Bronchial epithelial cell (primary cell): Measurements from ENCODE around the gene IL10. TPM values are rescaled to one million over a fixed set of nuclear protein-coding genes. Genes with fewer than 3 reads are reported as not detected.
A peak's percentile ranks its signal among the peaks of the same experiment; 100 is the strongest.

Source experiments
- DNase-seq: peaks from one replicate; pipeline ENCODE4 v3.0.0-alpha.2; 2010; ENCODE audit warnings: low read depth
- FAIRE-seq: peaks from 2 replicates; lab custom pipeline; 2011; peaks lifted over from hg19 to GRCh38; lab: Jason Lieb, UNC
- H3K27me3 ChIP-seq: 2 replicates; pipeline ENCODE4 v1.5.1; 2011; ENCODE audit warnings: low read length; ENCODE audit not compliant: control insufficient read depth, insufficient read depth
- H3K36me3 ChIP-seq: 2 replicates; pipeline ENCODE4 v1.5.1; 2011; ENCODE audit warnings: low read length; ENCODE audit not compliant: control insufficient read depth, insufficient read depth
- H3K4me3 ChIP-seq: 2 replicates; pipeline ENCODE4 v1.5.1; 2011; ENCODE audit warnings: mild to moderate bottlenecking, low read depth, low read length, control low read depth
- CTCF ChIP-seq: IDR thresholded peaks from 2 replicates; pipeline ENCODE4 v1.5.1; 2011; ENCODE audit warnings: mild to moderate bottlenecking, moderate library complexity, low read length, control low read depth, inconsistent platforms; ENCODE audit not compliant: insufficient read depth, severe bottlenecking
- total RNA-seq: library from RNA; depleted of rRNA; stranded (reverse); fragments of >200 nt; gene quantifications from 2 replicates; pipeline ENCODE4 v1.2.1, GENCODE V29; 2014

IL10 gene
- total RNA-seq, 1 donor from 2014 or later, result not detected

- no peaks in the 10 kb centered on the region for H3K36me3 ChIP-seq
- TF ChIP-seq CTCF, result peak; percentile 69
- DNase-seq, result peak; percentile 68
- H3K27me3 ChIP-seq, result no peaks in the 10 kb centered on the region
- no peak for FAIRE-seq
- H3K4me3 ChIP-seq, result no peak overlapping the region
Measured at GRCh38 chr1:206809504-206810084, 37.3 kb upstream of the IL10 start.

- H3K36me3 ChIP-seq, result no peaks in the 10 kb centered on the region
- H3K27me3 ChIP-seq, result no peaks in the 10 kb centered on the region
- no peak for FAIRE-seq
- peak; percentile 44 for DNase-seq
- no peak overlapping the region for H3K4me3 ChIP-seq
- TF ChIP-seq CTCF, result peak; percentile 41
Measured at GRCh38 chr1:206808615-206809014, 36.3 kb upstream of the IL10 start.

DNA sequence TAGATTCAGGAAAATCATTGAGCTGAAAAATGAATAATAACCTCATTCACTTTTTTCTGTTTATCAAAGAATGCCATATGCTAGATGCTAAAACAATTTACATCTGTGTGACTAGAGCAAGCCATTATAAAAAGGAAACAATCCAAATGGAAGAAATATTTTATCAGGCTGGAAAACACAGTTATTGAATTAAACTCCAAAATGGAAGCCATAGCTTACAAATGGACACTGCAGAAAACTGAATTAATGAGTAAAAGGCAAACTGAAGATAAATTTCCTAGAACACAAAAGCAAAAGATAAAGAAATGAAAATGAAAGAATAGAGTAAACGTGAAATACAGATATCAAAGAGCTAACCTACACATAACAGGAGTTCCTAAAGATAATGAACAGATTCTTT lies 33.1 kb upstream of the IL10 start:
- no peaks in the 10 kb centered on the region for H3K36me3 ChIP-seq
- FAIRE-seq (no peak), DNase-seq (no peak)
- no peak for TF ChIP-seq CTCF
- no peaks in the 10 kb centered on the region for H3K27me3 ChIP-seq
- no peak overlapping the region for H3K4me3 ChIP-seq

GRCh38 chr1:206804156-206804737 lies 32.0 kb upstream of the IL10 start:
- Histone ChIP-seq H3K4me3 (no peak overlapping the region), H3K27me3 (no peaks in the 10 kb centered on the region), H3K36me3 (no peaks in the 10 kb centered on the region)
- DNase-seq (peak; percentile 66), FAIRE-seq (no peak)
- TF ChIP-seq CTCF, result no peak

DNA sequence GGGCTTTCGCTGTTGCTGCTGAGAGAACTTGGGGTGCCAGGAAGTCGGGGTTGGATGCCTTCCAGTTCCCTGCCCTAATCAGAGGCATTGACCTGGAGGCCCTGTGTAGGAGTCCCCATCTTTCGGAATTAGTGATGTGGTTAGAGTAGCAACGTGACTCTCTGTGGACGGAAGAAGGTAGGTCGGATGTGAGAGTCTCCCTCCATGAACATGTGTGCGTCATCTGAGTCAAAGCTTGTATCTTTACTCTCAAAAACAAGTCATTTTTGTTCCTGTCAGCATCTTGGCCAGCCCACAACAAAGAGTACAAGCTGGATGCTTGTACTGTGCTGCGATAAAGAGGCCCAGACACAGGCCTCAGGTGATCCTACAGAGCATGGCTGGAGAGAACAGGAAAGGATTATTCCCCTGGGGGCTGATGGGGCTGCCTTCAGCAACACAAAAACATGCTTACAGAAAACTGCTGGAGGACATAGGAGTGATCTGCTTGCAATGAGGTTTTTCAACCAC lies 31.0 kb upstream of the IL10 start:
- no peaks in the 10 kb centered on the region for H3K36me3 ChIP-seq
- no peaks in the 10 kb centered on the region for H3K27me3 ChIP-seq
- H3K4me3 ChIP-seq, result no peak overlapping the region
- DNase-seq, result no peak
- no peak for TF ChIP-seq CTCF
- no peak for FAIRE-seq
